Neural progenitor cell (in vitro differentiated cells): ENCODE measurements around the gene HDAC5. TPM values are rescaled to one million over a fixed set of nuclear protein-coding genes. Genes with fewer than 3 reads are reported as not detected.
A peak's percentile ranks its signal among the peaks of the same experiment; 100 is the strongest.
"Not testable (repeated sequence)": the region's sequence is repeated elsewhere in the genome, so short reads cannot be mapped to it uniquely, and the experiment has no call there.

Experiments used
- DNase-seq: peaks from one replicate; pipeline ENCODE4 v3.0.0-alpha.2; 2016; ENCODE audit warnings: low spot score
- H2AFZ ChIP-seq: fragments of 200-600 bp; sonication (generic); replicated peaks from 2 replicates; pipeline ENCODE4 v1.6.1; 2016; ENCODE audit warnings: antibody characterized with exemption
- H3F3A ChIP-seq: fragments of 200-600 bp; sonication (generic); 2 replicates; pipeline ENCODE4 v1.6.1; 2016; ENCODE audit warnings: antibody characterized with exemption, low read depth
- H3K27ac ChIP-seq: fragments of 200-600 bp; sonication (generic); 2 replicates; pipeline ENCODE4 v1.5.1; 2016; ENCODE audit warnings: mild to moderate bottlenecking
- H3K27me3 ChIP-seq: fragments of 200-600 bp; sonication (generic); 2 replicates; pipeline ENCODE4 v1.6.1; 2016; ENCODE audit warnings: mild to moderate bottlenecking, moderate library complexity
- H3K36me3 ChIP-seq: fragments of 200-600 bp; sonication (generic); 2 replicates; pipeline ENCODE4 v1.5.1; 2016
- H3K4me1 ChIP-seq: fragments of 200-600 bp; sonication (generic); 2 replicates; pipeline ENCODE4 v1.6.1; 2016; ENCODE audit warnings: mixed run types
- H3K4me2 ChIP-seq: fragments of 200-600 bp; sonication (generic); 2 replicates; pipeline ENCODE4 v1.6.1; 2016
- H3K4me3 ChIP-seq: fragments of 200-600 bp; sonication (generic); 2 replicates; pipeline ENCODE4 v1.5.1; 2016
- H3K79me2 ChIP-seq: fragments of 200-600 bp; sonication (generic); 2 replicates; pipeline ENCODE4 v1.6.1; 2016; ENCODE audit warnings: low read depth
- H3K9ac ChIP-seq: fragments of 200-600 bp; sonication (generic); 2 replicates; pipeline ENCODE4 v1.6.1; 2016
- H3K9me3 ChIP-seq: fragments of 200-600 bp; sonication (generic); 2 replicates; pipeline ENCODE4 v1.5.1; 2016; ENCODE audit warnings: low read depth
- H4K20me1 ChIP-seq: fragments of 200-600 bp; sonication (generic); 2 replicates; pipeline ENCODE4 v1.6.1; 2016; ENCODE audit warnings: low read depth
- H3K27ac Mint-ChIP-seq: 3 replicates; pipeline ENCODE4 v1.8.0; 2021; ENCODE audit warnings: mixed read lengths
- H3K27me3 Mint-ChIP-seq: 2 replicates; pipeline ENCODE4 v1.8.0; 2022; ENCODE audit warnings: low read depth, mild to moderate bottlenecking, inconsistent platforms, moderate library complexity, mixed read lengths; ENCODE audit not compliant: insufficient read depth
- H3K36me3 Mint-ChIP-seq: 3 replicates; pipeline ENCODE4 v1.8.0; 2021; ENCODE audit warnings: mixed read lengths
- H3K4me1 Mint-ChIP-seq: 3 replicates; pipeline ENCODE4 v1.8.0; 2021; ENCODE audit warnings: mixed read lengths
- H3K4me3 Mint-ChIP-seq: 3 replicates; pipeline ENCODE4 v1.8.0; 2021; ENCODE audit warnings: mild to moderate bottlenecking, moderate library complexity, mixed read lengths
- H3K9me3 Mint-ChIP-seq: 3 replicates; pipeline ENCODE4 v1.8.0; 2020; ENCODE audit warnings: mixed read lengths
- CTCF ChIP-seq: fragments of 200-600 bp; sonication (generic); IDR thresholded peaks from 2 replicates; pipeline ENCODE4 v1.5.1; 2017; ENCODE audit warnings: antibody characterized with exemption, mild to moderate bottlenecking
- EZH2 ChIP-seq: fragments of 200-600 bp; sonication (generic); IDR thresholded peaks from 2 replicates; pipeline ENCODE4 v1.6.1; 2017; ENCODE audit warnings: antibody characterized with exemption, mild to moderate bottlenecking, moderate library complexity
- EZH2phosphoT487 ChIP-seq: fragments of 200-600 bp; sonication (generic); IDR thresholded peaks from 2 replicates; pipeline ENCODE4 v1.6.1; 2017; ENCODE audit warnings: antibody characterized with exemption
- total RNA-seq: library from RNA; depleted of rRNA; stranded (reverse); fragments of >200 nt; gene quantifications from 2 replicates; pipeline ENCODE4 v1.2.3, GENCODE V29; 2015; ENCODE audit warnings: low replicate concordance

The HDAC5 gene
- total RNA-seq, 1 donor from 2014 or later: 23.6 TPM

- no peak for DNase-seq
- Histone ChIP-seq H2AFZ (no peak overlapping the region), H3K79me2 (no peaks in the 10 kb centered on the region), H3K4me3 (no peak overlapping the region), H3K36me3 (no peaks in the 10 kb centered on the region), H3K4me2 (no peak overlapping the region), H3K9ac (no peak overlapping the region), H3K4me1 (no peaks in the 10 kb centered on the region), H3K27me3 (no peaks in the 10 kb centered on the region), H3K9me3 (no peaks in the 10 kb centered on the region), H3K27ac (no peak overlapping the region), H3F3A (no peaks in the 10 kb centered on the region), H4K20me1 (no peaks in the 10 kb centered on the region)
- Mint-ChIP-seq H3K4me3 (no peak overlapping the region), H3K27ac (no peak overlapping the region), H3K27me3 (peaks cover 2% of the 10 kb centered on the region), H3K4me1 (no peaks in the 10 kb centered on the region), H3K9me3 (no peaks in the 10 kb centered on the region), H3K36me3 (peaks cover 14% of the 10 kb centered on the region)
- TF ChIP-seq CTCF: no peak
- TF ChIP-seq EZH2phosphoT487: no peak
- TF ChIP-seq EZH2: no peak
Measured at GRCh38 chr17:44159519-44160210, 36.2 kb upstream of the HDAC5 start.

GRCh38 chr17:44155488-44155887 lies 32.0 kb upstream of the HDAC5 start:
- TF ChIP-seq EZH2phosphoT487: no peak
- no peak overlapping the region for H3K27ac ChIP-seq
- H3K79me2 ChIP-seq: peaks cover 26% of the 10 kb centered on the region
- H3K27me3 Mint-ChIP-seq: no peaks in the 10 kb centered on the region
- no peaks in the 10 kb centered on the region for H3K4me1 Mint-ChIP-seq
- no peaks in the 10 kb centered on the region for H3K9me3 ChIP-seq
- no peaks in the 10 kb centered on the region for H3K4me1 ChIP-seq
- H4K20me1 ChIP-seq: no peaks in the 10 kb centered on the region
- H3K27me3 ChIP-seq: no peaks in the 10 kb centered on the region
- H2AFZ ChIP-seq: no peak overlapping the region
- no peak for DNase-seq
- no peak overlapping the region for H3K27ac Mint-ChIP-seq
- H3K4me3 ChIP-seq: no peak overlapping the region
- no peak overlapping the region for H3K4me2 ChIP-seq
- H3K4me3 Mint-ChIP-seq: no peak overlapping the region
- H3F3A ChIP-seq: no peaks in the 10 kb centered on the region
- peaks cover 21% of the 10 kb centered on the region for H3K36me3 Mint-ChIP-seq
- H3K9ac ChIP-seq: no peak overlapping the region
- no peaks in the 10 kb centered on the region for H3K9me3 Mint-ChIP-seq
- no peaks in the 10 kb centered on the region for H3K36me3 ChIP-seq

GRCh38 chr17:44152875-44153274 lies 29.4 kb upstream of the HDAC5 start:
- Histone ChIP-seq H3K4me1 (no peaks in the 10 kb centered on the region), H4K20me1 (no peaks in the 10 kb centered on the region), H3K79me2 (peaks cover 31% of the 10 kb centered on the region), H3K27me3 (no peaks in the 10 kb centered on the region), H3K9ac (peak overlapping the region; percentile 5), H3K4me3 (no peak overlapping the region), H3F3A (no peaks in the 10 kb centered on the region), H2AFZ (no peak overlapping the region), H3K27ac (no peak overlapping the region), H3K9me3 (no peaks in the 10 kb centered on the region), H3K36me3 (no peaks in the 10 kb centered on the region), H3K4me2 (no peak overlapping the region)
- Mint-ChIP-seq H3K27ac (no peak overlapping the region), H3K36me3 (peaks cover 18% of the 10 kb centered on the region), H3K27me3 (no peaks in the 10 kb centered on the region), H3K4me1 (no peaks in the 10 kb centered on the region), H3K4me3 (no peak overlapping the region), H3K9me3 (no peaks in the 10 kb centered on the region)
- DNase-seq: no peak
- TF ChIP-seq CTCF: no peak
- no peak for TF ChIP-seq EZH2phosphoT487
- TF ChIP-seq EZH2: no peak

GRCh38 chr17:44149750-44150329 lies 26.4 kb upstream of the HDAC5 start:
- H3K4me3 Mint-ChIP-seq: no peak overlapping the region
- Histone ChIP-seq H3K4me1 (no peaks in the 10 kb centered on the region), H3K9ac (no peak overlapping the region), H3K27ac (no peak overlapping the region), H3K4me2 (no peak overlapping the region), H3F3A (no peaks in the 10 kb centered on the region), H3K79me2 (peaks cover 31% of the 10 kb centered on the region), H3K9me3 (no peaks in the 10 kb centered on the region), H3K27me3 (no peaks in the 10 kb centered on the region), H2AFZ (no peak overlapping the region), H3K36me3 (no peaks in the 10 kb centered on the region), H3K4me3 (no peak overlapping the region), H4K20me1 (no peaks in the 10 kb centered on the region)
- TF ChIP-seq CTCF: no peak
- no peak for TF ChIP-seq EZH2phosphoT487
- no peak for TF ChIP-seq EZH2
- H3K27ac Mint-ChIP-seq: peak overlapping the region; percentile 81
- H3K36me3 Mint-ChIP-seq: peaks cover 20% of the 10 kb centered on the region
- no peaks in the 10 kb centered on the region for H3K4me1 Mint-ChIP-seq
- H3K27me3 Mint-ChIP-seq: no peaks in the 10 kb centered on the region
- no peaks in the 10 kb centered on the region for H3K9me3 Mint-ChIP-seq
- DNase-seq: no peak

- H3K4me3 ChIP-seq, H3K4me3 Mint-ChIP-seq, H3F3A ChIP-seq, H3K9me3 Mint-ChIP-seq, H3K9ac ChIP-seq, DNase-seq, H4K20me1 ChIP-seq, H3K27me3 Mint-ChIP-seq, H3K36me3 ChIP-seq, H3K4me1 Mint-ChIP-seq, H2AFZ ChIP-seq, H3K4me1 ChIP-seq, H3K9me3 ChIP-seq, H3K27ac ChIP-seq, H3K4me2 ChIP-seq, H3K27me3 ChIP-seq, H3K27ac Mint-ChIP-seq: not testable (repeated sequence)
- H3K79me2 ChIP-seq: peaks cover 39% of the 10 kb centered on the region
- H3K36me3 Mint-ChIP-seq: peaks cover 20% of the 10 kb centered on the region
Measured at GRCh38 chr17:44149066-44149465, 25.6 kb upstream of the HDAC5 start.
